ENCODE measurements around the gene FOCAD. TPM values are rescaled to one million over a fixed set of nuclear protein-coding genes. Genes with fewer than 3 reads are reported as not detected.

The FOCAD gene
- total and polyA plus RNA-seq, 10 of the 15 experiments (the other 5 are each of a cell fraction or from before 2014, with no cell fraction given): 13.7 to 93.0 (median 41.8) TPM

GRCh38 chr9:20941174-20941690, 257.2 kb downstream of the FOCAD start:
- Histone ChIP-seq H2AFZ (ENCODE audit: control insufficient read depth, low read depth, low read length) (no peak overlapping the region), H3K79me2 (ENCODE audit: control insufficient read depth, insufficient read depth, low read length) (no peaks in the 10 kb centered on the region), H3K27ac (ENCODE audit: control insufficient read depth, insufficient read depth) (no peak overlapping the region), H3K4me3 (no peak overlapping the region), H3K36me3 (ENCODE audit: control insufficient read depth in 2 of 2, insufficient read depth in 2 of 2, low read length in 1 of 2) (peaks cover 4% of the 10 kb centered on the region in 2 experiments; a peak in 3 of 4 replicates), H3K27me3 (replicated peaks in 1 of 2; ENCODE audit: control insufficient read depth in 2 of 2, insufficient read depth in 2 of 2, low read length in 1 of 2) (no peaks in the 10 kb centered on the region), H3K4me2 (ENCODE audit: control insufficient read depth, insufficient read depth) (no peak overlapping the region), H3K9ac (ENCODE audit: control insufficient read depth, insufficient read depth, low read length) (no peak overlapping the region), H4K20me1 (ENCODE audit: control insufficient read depth, insufficient read depth) (no peaks in the 10 kb centered on the region), H3K4me1 (ENCODE audit: control insufficient read depth, insufficient read depth, low read length) (no peaks in the 10 kb centered on the region), H3K9me3 (replicated peaks; ENCODE audit: control insufficient read depth, insufficient read depth, low read length) (no peaks in the 10 kb centered on the region; the same call in 2 of the 3 replicates)
- CTCF ChIA-PET: interaction anchor here (0.6 to 4.9 kb wide), 79 partner anchors 8 to 1115 kb away, joined by 3 to 70 read pairs (median 4); partner anchors contain the start of gene MLLT3
- POLR2A ChIA-PET: interaction anchor here (1.0 kb wide), 1 partner anchor 323 kb away, joined by 4 read pairs; no protein-coding TSS in a partner anchor
- FAIRE-seq: peak; percentile 27
- RAD21 ChIA-PET (ENCODE audit: unreplicated experiment): interaction anchor here (0.7 to 5.4 kb wide), 34 partner anchors 8 to 1017 kb away, joined by 3 to 104 read pairs (median 4); partner anchors contain the start of gene MLLT3
- WGBS (ENCODE audit: insufficient coverage, insufficient replicate concordance, low lambda C conversion rate, missing lambda C conversion rate): 0% methylated on average over 7 of the region's 7 CpGs
- no TSS peak for BruUV-seq (replicated peaks)
- intact Hi-C loops (cut with micrococcal nuclease; ENCODE audit: unreplicated experiment): loop anchor here (1.0 to 10.0 kb wide), 7 partner anchors 56 to 1015 kb away; no protein-coding TSS in a partner anchor
- in situ Hi-C loops (cut with MboI): loop anchor here (5.0 kb wide), 3 partner anchors 314 to 1014 kb away; no protein-coding TSS in a partner anchor
- peak; percentile 54 for DNase-seq (ENCODE audit: low read depth, low spot score)
- SMC1A ChIA-PET (ENCODE audit: uncharacterized antibody, unreplicated experiment): interaction anchor here (0.6 to 5.7 kb wide), 53 partner anchors 8 to 1019 kb away, joined by 3 to 80 read pairs (median 4); partner anchors contain the start of genes FOCAD and MLLT3
- ATAC-seq: peak; percentile 100
- TF ChIP-seq SIN3A (IDR thresholded peaks at IDR 0.05; ENCODE audit: low read depth, low read length) (no peak), TCF12 (IDR thresholded peaks at IDR 0.05; ENCODE audit: low read depth, low read length) (peak; percentile 68; the same call in 1 of the 2 replicates), POLR2A (IDR thresholded peaks at IDR 0.05; ENCODE audit: low read depth, low read length) (no peak), RAD21 (IDR thresholded peaks at IDR 0.05; ENCODE audit: insufficient read depth, low read depth, low read length) (peak; percentile 93), YY1 (IDR thresholded peaks at IDR 0.05; ENCODE audit: low read depth, low read length) (peak; percentile 63; the same call in 1 of the 2 replicates), SMC3 (IDR thresholded peaks at IDR 0.05; ENCODE audit: borderline replicate concordance, low read length) (peak; percentile 94), CHD1 (IDR thresholded peaks at IDR 0.05; ENCODE audit: low read depth, low read length) (no peak), ZNF687 (IDR thresholded peaks at IDR 0.05) (no peak), ZNF24 (IDR thresholded peaks at IDR 0.05) (no peak), TCF3 (IDR thresholded peaks at IDR 0.05; ENCODE audit: borderline replicate concordance, insufficient read depth, low read depth, low read length) (0 out of 2 replicates have a peak, but pooled peaks have one; percentile 54), MYB (IDR thresholded peaks at IDR 0.05; ENCODE audit: borderline replicate concordance, low read depth, low read length) (no peak), MAX (IDR thresholded peaks at IDR 0.05; ENCODE audit: low read depth, low read length) (peak; percentile 20; the same call in 1 of the 2 replicates), ZBED1 (IDR thresholded peaks at IDR 0.05; ENCODE audit: borderline replicate concordance) (no peak), RELA (IDR thresholded peaks at IDR 0.05; ENCODE audit: borderline replicate concordance, partially characterized antibody) (no peak), SMARCA5 (IDR thresholded peaks at IDR 0.05) (peak; percentile 88)
- TF ChIP-seq, protein P1, sequence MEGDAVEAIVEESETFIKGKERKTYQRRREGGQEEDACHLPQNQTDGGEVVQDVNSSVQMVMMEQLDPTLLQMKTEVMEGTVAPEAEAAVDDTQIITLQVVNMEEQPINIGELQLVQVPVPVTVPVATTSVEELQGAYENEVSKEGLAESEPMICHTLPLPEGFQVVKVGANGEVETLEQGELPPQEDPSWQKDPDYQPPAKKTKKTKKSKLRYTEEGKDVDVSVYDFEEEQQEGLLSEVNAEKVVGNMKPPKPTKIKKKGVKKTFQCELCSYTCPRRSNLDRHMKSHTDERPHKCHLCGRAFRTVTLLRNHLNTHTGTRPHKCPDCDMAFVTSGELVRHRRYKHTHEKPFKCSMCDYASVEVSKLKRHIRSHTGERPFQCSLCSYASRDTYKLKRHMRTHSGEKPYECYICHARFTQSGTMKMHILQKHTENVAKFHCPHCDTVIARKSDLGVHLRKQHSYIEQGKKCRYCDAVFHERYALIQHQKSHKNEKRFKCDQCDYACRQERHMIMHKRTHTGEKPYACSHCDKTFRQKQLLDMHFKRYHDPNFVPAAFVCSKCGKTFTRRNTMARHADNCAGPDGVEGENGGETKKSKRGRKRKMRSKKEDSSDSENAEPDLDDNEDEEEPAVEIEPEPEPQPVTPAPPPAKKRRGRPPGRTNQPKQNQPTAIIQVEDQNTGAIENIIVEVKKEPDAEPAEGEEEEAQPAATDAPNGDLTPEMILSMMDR (IDR thresholded peaks at IDR 0.05 in 2 of 3, conservative IDR thresholded peaks at IDR 0.05 in 1 of 3; ENCODE audit: control insufficient read depth in 2 of 3, extremely low read depth in 1 of 3, insufficient read depth in 1 of 3, low read depth in 3 of 3, low read length in 3 of 3): peak; percentile 77 to 84 (median 84)
